Endothelial cell of umbilical vein (primary cell): ENCODE measurements around the gene C1QB. TPM values are rescaled to one million over a fixed set of nuclear protein-coding genes. Genes with fewer than 3 reads are reported as not detected.

Experiments
- BruUV-seq: library from RNA; stranded (reverse); fragments of 400-500 nt; replicated peaks from 2 replicates; lab custom pipeline; 2021; lab: Mats Ljungman, UMichigan
- CTCF ChIA-PET: fragments of 300-600, 350-600 bp; sonication (Branson Sonifier 250); formaldehyde crosslinking; loops from one replicate; lab custom pipeline; 2021; ENCODE audit warnings: antibody characterized with exemption, inconsistent platforms; lab: Charles Lee
- POLR2A ChIA-PET: fragments of 300-600, 350-600 bp; sonication (Branson Sonifier 250); formaldehyde crosslinking; loops from one replicate; lab custom pipeline; 2021; ENCODE audit warnings: antibody characterized with exemption, inconsistent platforms; lab: Charles Lee
- DNase-seq: peaks from one replicate; pipeline ENCODE4 v3.0.0-alpha.2; 2011; ENCODE audit warnings: low read depth, low spot score
- FAIRE-seq: peaks from 2 replicates; lab custom pipeline; 2011; peaks lifted over from hg19 to GRCh38; lab: Jason Lieb, UNC
- H2AFZ ChIP-seq: 2 replicates; pipeline ENCODE4 v1.6.0; 2012; ENCODE audit warnings: low read depth, low read length, control low read depth, inconsistent platforms
- H3K27ac ChIP-seq: 2 replicates; pipeline ENCODE4 v1.5.1; 2011; ENCODE audit warnings: low read depth, mild to moderate bottlenecking, control low read depth, low read length, moderate library complexity; ENCODE audit not compliant: insufficient read depth
- H3K27me3 ChIP-seq, 2 experiments: 2 replicates each; pipeline versions ENCODE4 v1.6.0 to v1.6.1; 2011; ENCODE audit warnings: low read length in 2 of 2, mixed read lengths in 1 of 2; ENCODE audit not compliant: control insufficient read depth in 2 of 2, insufficient read depth in 2 of 2
- H3K36me3 ChIP-seq, 2 experiments: 2 replicates in 1 of 2; 3 replicates in 1 of 2; pipeline ENCODE4 v1.5.1; 2011; ENCODE audit warnings: low read length in 2 of 2, mild to moderate bottlenecking in 1 of 2, moderate library complexity in 1 of 2; ENCODE audit not compliant: control insufficient read depth in 2 of 2, insufficient read depth in 2 of 2; ENCODE audit errors: extremely low read depth in 1 of 2
- H3K4me1 ChIP-seq: 3 replicates; pipeline ENCODE4 v1.5.1; 2011; ENCODE audit warnings: mild to moderate bottlenecking, low read length; ENCODE audit not compliant: control insufficient read depth, insufficient read depth; ENCODE audit errors: extremely low read depth
- H3K4me2 ChIP-seq: 2 replicates; pipeline ENCODE4 v1.6.1; 2011; ENCODE audit warnings: low read length, control low read depth, mixed read lengths; ENCODE audit not compliant: insufficient read depth
- H3K4me3 ChIP-seq, 3 experiments: fragments of 200-600 bp in 1 of 3; sonication (generic), shearing (Covaris generic) in 1 of 3; replicated peaks in 1 of 3; 2 replicates each; pipeline ENCODE4 v1.5.1; 2011 to 2016; ENCODE audit warnings: control low read depth in 3 of 3, low read length in 3 of 3, mild to moderate bottlenecking in 2 of 3, inconsistent platforms in 1 of 3, low read depth in 1 of 3, moderate library complexity in 1 of 3; ENCODE audit not compliant: insufficient read depth in 1 of 3
- H3K79me2 ChIP-seq: 2 replicates; pipeline ENCODE4 v1.6.0; 2012; ENCODE audit warnings: low read length, inconsistent platforms; ENCODE audit not compliant: control insufficient read depth, insufficient read depth
- H3K9ac ChIP-seq: replicated peaks from 2 replicates; pipeline ENCODE3; 2011; ENCODE audit warnings: low read length, control low read depth; ENCODE audit not compliant: insufficient read depth; ENCODE audit errors: extremely low read depth
- H3K9me1 ChIP-seq: replicated peaks from 3 replicates; pipeline ENCODE4 v1.6.0; 2011; ENCODE audit warnings: mild to moderate bottlenecking, low read length; ENCODE audit not compliant: control insufficient read depth, insufficient read depth; ENCODE audit errors: extremely low read depth
- H3K9me3 ChIP-seq: replicated peaks from 2 replicates; pipeline ENCODE4 v1.5.1; 2012; ENCODE audit warnings: low read length, inconsistent platforms; ENCODE audit not compliant: control insufficient read depth, insufficient read depth
- H4K20me1 ChIP-seq: replicated peaks from 2 replicates; pipeline ENCODE3; 2011; ENCODE audit warnings: mild to moderate bottlenecking, low read length; ENCODE audit not compliant: control insufficient read depth, insufficient read depth; ENCODE audit errors: extremely low read depth
- CTCF ChIP-seq, 2 donors: IDR thresholded peaks; 1 replicate in 1 of 2; 2 replicates in 1 of 2; pipeline ENCODE4 v1.5.1; 2011; ENCODE audit warnings: low read length in 2 of 2, mild to moderate bottlenecking in 2 of 2, moderate library complexity in 2 of 2, control low read depth in 1 of 2, inconsistent platforms in 1 of 2, low read depth in 1 of 2; ENCODE audit not compliant: insufficient read depth in 1 of 2; ENCODE audit errors: extremely low read depth in 1 of 2
- EZH2 ChIP-seq: IDR thresholded peaks from 2 replicates; pipeline ENCODE4 v1.6.1; 2012; ENCODE audit warnings: borderline replicate concordance, low read depth, mild to moderate bottlenecking, moderate library complexity, low read length, inconsistent platforms; ENCODE audit not compliant: severe bottlenecking
- FOS ChIP-seq: IDR thresholded peaks from 2 replicates; pipeline ENCODE4 v1.6.1; 2011; ENCODE audit warnings: mild to moderate bottlenecking, low read length, moderate library complexity, borderline replicate concordance; ENCODE audit not compliant: insufficient read depth
- GATA2 ChIP-seq: IDR thresholded peaks from 2 replicates; pipeline ENCODE4 v1.7.0; 2011; ENCODE audit warnings: low read depth, mild to moderate bottlenecking, moderate library complexity, mixed read lengths, low read length; ENCODE audit not compliant: insufficient read length, insufficient read depth
- JUN ChIP-seq: IDR thresholded peaks from 2 replicates; pipeline ENCODE4 v1.6.1; 2011; ENCODE audit warnings: borderline replicate concordance, low read depth; ENCODE audit not compliant: insufficient read length, insufficient read depth
- MAX ChIP-seq: IDR thresholded peaks from 2 replicates; pipeline ENCODE4 v1.6.1; 2011; ENCODE audit not compliant: insufficient read depth, insufficient read length
- MYC ChIP-seq: IDR thresholded peaks from one replicate; pipeline ENCODE4 v1.6.1; 2011; ENCODE audit warnings: mild to moderate bottlenecking, low read depth, low read length
- POLR2A ChIP-seq: IDR thresholded peaks from 2 replicates; pipeline ENCODE4 v1.6.1; 2012; ENCODE audit warnings: low read depth, mild to moderate bottlenecking, control low read depth, low read length
- POLR2AphosphoS5 ChIP-seq: IDR thresholded peaks from 2 replicates; pipeline ENCODE4 v1.6.1; 2012; ENCODE audit warnings: low read depth, mild to moderate bottlenecking, control low read depth, low read length, moderate library complexity; ENCODE audit not compliant: insufficient read depth
- dilution Hi-C: fragments of 300-500 bp; cut with MboI; formaldehyde crosslinking; loops from one replicate; pipeline ENCODE4 v1.15.0; 2019; ENCODE audit warnings: low sequenced_read_pairs; ENCODE audit not compliant: extremely low pct_ligation_motif_present
- intact Hi-C: fragments of 100-400 bp; cut with micrococcal nuclease; formaldehyde crosslinking; loops from one replicate; pipeline ENCODE4 v1.10.0; 2022
- polyA plus RNA-seq, 4 experiments: library from polyadenylated mRNA; depleted of rRNA in 3 of 4; stranded (reverse) in 3 of 4; unstranded in 1 of 4; fragments of >200 nt; gene quantifications; 2 replicates each; pipeline versions ENCODE4 v1.2.1 to v1.2.3, GENCODE V29; 2011 to 2012; ENCODE audit warnings: missing spikeins in 1 of 4
- total RNA-seq: library from RNA; stranded (reverse); gene quantifications from 2 replicates; pipeline ENCODE4 v1.2.3, GENCODE V29; 2021

The C1QB gene
- total and polyA plus RNA-seq, 2 donors (not counting 3 experiments of a cell fraction or from before 2014, with no cell fraction given), result not detected

GRCh38 chr1:22694172-22694571 lies 41.1 kb downstream of the C1QB start:
- Histone ChIP-seq H3K79me2 (no peaks in the 10 kb centered on the region), H3K9me1 (no peaks in the 10 kb centered on the region), H3K9ac (no peak overlapping the region), H4K20me1 (no peaks in the 10 kb centered on the region), H3K4me3 (no peak overlapping the region), H3K27me3 (no peaks in the 10 kb centered on the region), H3K27ac (no peak overlapping the region), H3K4me2 (no peak overlapping the region), H3K9me3 (no peaks in the 10 kb centered on the region), H3K36me3 (no peaks in the 10 kb centered on the region), H2AFZ (no peak overlapping the region), H3K4me1 (peaks cover 6% of the 10 kb centered on the region)
- ChIA-PET CTCF (no interaction called here), POLR2A (no interaction called here)
- dilution Hi-C loops (no loop called here), intact Hi-C loops (no loop called here)
- BruUV-seq, result no TSS peak
- FAIRE-seq (no peak), DNase-seq (no peak)
- TF ChIP-seq MAX, result no peak
- no peak for TF ChIP-seq JUN
- TF ChIP-seq FOS, result no peak
- no peak for TF ChIP-seq GATA2
- TF ChIP-seq POLR2AphosphoS5, result no peak
- no peak for TF ChIP-seq POLR2A
- TF ChIP-seq MYC, result no peak
- no peak for TF ChIP-seq EZH2
- TF ChIP-seq CTCF (IDR thresholded peaks at IDR 0.05; ENCODE audit: extremely low read depth in 1 of 2, insufficient read depth in 1 of 2, low read depth in 1 of 2, low read length in 2 of 2), result no peak
